HEK293 (cell line): Measurements from ENCODE around the gene LCORL.

Source experiments
- BCL6B ChIP-seq: fragments of 450-650 bp; formaldehyde crosslinking; IDR thresholded peaks from 2 replicates; pipeline ENCODE4 v1.5.1; 2017; ENCODE audit warnings: missing biosample characterization, missing genetic modification characterization
- FEZF1 ChIP-seq: fragments of 450-650 bp; formaldehyde crosslinking; IDR thresholded peaks from 2 replicates; pipeline ENCODE4 v1.5.1; 2016; ENCODE audit warnings: missing biosample characterization, missing genetic modification characterization
- INSM2 ChIP-seq: fragments of 450-650 bp; formaldehyde crosslinking; IDR thresholded peaks from 2 replicates; pipeline ENCODE4 v1.5.1; 2016; ENCODE audit warnings: missing biosample characterization, missing genetic modification characterization
- KLF16 ChIP-seq: fragments of 450-650 bp; formaldehyde crosslinking; IDR thresholded peaks from 2 replicates; pipeline ENCODE4 v1.5.1; 2017; ENCODE audit warnings: missing biosample characterization, missing genetic modification characterization
- MEIS1 ChIP-seq: sonication (generic); formaldehyde crosslinking; IDR thresholded peaks from 2 replicates; pipeline ENCODE4 v1.8.1; 2022; ENCODE audit warnings: missing genetic modification reagents, mild to moderate bottlenecking, borderline replicate concordance
- PATZ1 ChIP-seq: fragments of 450-650 bp; formaldehyde crosslinking; IDR thresholded peaks from 2 replicates; pipeline ENCODE4 v1.5.1; 2016; ENCODE audit warnings: missing biosample characterization, missing genetic modification characterization
- PRDM6 ChIP-seq: fragments of 450-650 bp; formaldehyde crosslinking; IDR thresholded peaks from 2 replicates; pipeline ENCODE4 v1.5.1; 2017; ENCODE audit warnings: missing biosample characterization, missing genetic modification characterization
- SP7 ChIP-seq: fragments of 450-650 bp; formaldehyde crosslinking; IDR thresholded peaks from 2 replicates; pipeline ENCODE4 v1.5.1; 2016; ENCODE audit warnings: missing biosample characterization, missing genetic modification characterization
- ZBTB6 ChIP-seq: fragments of 450-650 bp; formaldehyde crosslinking; IDR thresholded peaks from 2 replicates; pipeline ENCODE4 v1.5.1; 2017; ENCODE audit warnings: missing biosample characterization, missing genetic modification characterization
- ZNF16 ChIP-seq: fragments of 450-650 bp; formaldehyde crosslinking; IDR thresholded peaks from 2 replicates; pipeline ENCODE4 v1.5.1; 2016; ENCODE audit warnings: low read depth, missing biosample characterization, missing genetic modification characterization
- ZNF266 ChIP-seq: fragments of 450-650 bp; formaldehyde crosslinking; IDR thresholded peaks from 2 replicates; pipeline ENCODE4 v1.5.1; 2016; ENCODE audit warnings: missing biosample characterization, missing genetic modification characterization, low read depth
- ZNF362 ChIP-seq: fragments of 450-650 bp; formaldehyde crosslinking; IDR thresholded peaks from 2 replicates; pipeline ENCODE4 v1.5.1; 2016; ENCODE audit warnings: missing biosample characterization, missing genetic modification characterization
- ZNF366 ChIP-seq: fragments of 450-650 bp; formaldehyde crosslinking; conservative IDR thresholded peaks from 2 replicates; pipeline ENCODE4 v1.5.1; 2016; ENCODE audit warnings: missing biosample characterization, missing genetic modification characterization
- ZNF426 ChIP-seq: fragments of 450-650 bp; formaldehyde crosslinking; IDR thresholded peaks from 2 replicates; pipeline ENCODE4 v1.5.1; 2017; ENCODE audit warnings: missing biosample characterization, missing genetic modification characterization, mild to moderate bottlenecking, inconsistent platforms, moderate library complexity
- ZNF473 ChIP-seq: fragments of 450-650 bp; formaldehyde crosslinking; IDR thresholded peaks from 2 replicates; pipeline ENCODE4 v1.5.1; 2017; ENCODE audit warnings: missing biosample characterization, missing genetic modification characterization
- ZNF510 ChIP-seq: fragments of 450-650 bp; formaldehyde crosslinking; IDR thresholded peaks from 2 replicates; pipeline ENCODE4 v1.5.1; 2018; ENCODE audit warnings: mild to moderate bottlenecking, missing genetic modification characterization, missing biosample characterization; ENCODE audit not compliant: insufficient replicate concordance
- ZNF530 ChIP-seq: fragments of 450-650 bp; formaldehyde crosslinking; IDR thresholded peaks from 2 replicates; pipeline ENCODE4 v1.5.1; 2016; ENCODE audit warnings: low read depth, missing biosample characterization, missing genetic modification characterization
- ZNF561 ChIP-seq: fragments of 450-650 bp; IDR thresholded peaks from 2 replicates; pipeline ENCODE4 v1.5.1; 2018; ENCODE audit warnings: missing biosample characterization, missing genetic modification characterization, borderline replicate concordance
- ZNF600 ChIP-seq: fragments of 450-650 bp; formaldehyde crosslinking; IDR thresholded peaks from 2 replicates; pipeline ENCODE4 v1.5.1; 2016; ENCODE audit warnings: missing biosample characterization, missing genetic modification characterization
- ZNF623 ChIP-seq: fragments of 450-650 bp; formaldehyde crosslinking; IDR thresholded peaks from 2 replicates; pipeline ENCODE4 v1.5.1; 2016; ENCODE audit warnings: missing biosample characterization, missing genetic modification characterization
- ZNF639 ChIP-seq: fragments of 450-650 bp; formaldehyde crosslinking; IDR thresholded peaks from 2 replicates; pipeline ENCODE4 v1.5.1; 2016; ENCODE audit warnings: missing biosample characterization, missing genetic modification characterization
- ZNF658 ChIP-seq: fragments of 450-650 bp; formaldehyde crosslinking; IDR thresholded peaks from 2 replicates; pipeline ENCODE4; 2016; ENCODE audit warnings: missing biosample characterization, missing genetic modification characterization
- ZNF692 ChIP-seq: fragments of 450-650 bp; formaldehyde crosslinking; IDR thresholded peaks from 2 replicates; pipeline ENCODE4 v1.5.1; 2016; ENCODE audit warnings: missing biosample characterization, missing genetic modification characterization

LCORL gene

GRCh38 chr4:18020671-18021469 is 685 bp downstream of the LCORL start (continued):
- TF ChIP-seq PRDM6 (tag by site-specific recombination): no peak
- peak; percentile 60 for TF ChIP-seq ZNF366 (tag by site-specific recombination)
- peak; percentile 88 for TF ChIP-seq ZNF692
- no peak for TF ChIP-seq BCL6B (tag by site-specific recombination)
- TF ChIP-seq SP7 (tag by site-specific recombination): peak; percentile 35; the same call in 1 of the 2 replicates
- TF ChIP-seq ZNF639 (tag by site-specific recombination): peak; percentile 46; the same call in 1 of the 2 replicates
- TF ChIP-seq KLF16 (tag by site-specific recombination): 0 out of 2 replicates have a peak, but pooled peaks have one; percentile 47
- no peak for TF ChIP-seq ZNF510 (tag by site-specific recombination)
- no peak for TF ChIP-seq ZNF658
- peak; percentile 88 for TF ChIP-seq PATZ1 (tag by site-specific recombination)
- no peak for TF ChIP-seq ZNF561 (tag by site-specific recombination)
- TF ChIP-seq ZNF16 (tag by site-specific recombination): no peak
- TF ChIP-seq ZNF530: no peak
- no peak for TF ChIP-seq ZNF473 (tag by site-specific recombination)
- no peak for TF ChIP-seq ZNF426 (tag by site-specific recombination)
- no peak for TF ChIP-seq ZNF623 (tag by site-specific recombination)
- no peak for TF ChIP-seq INSM2 (tag by site-specific recombination)
- peak; percentile 75; the same call in 1 of the 2 replicates for TF ChIP-seq ZNF600 (tag by site-specific recombination)
- TF ChIP-seq ZNF266 (tag by site-specific recombination): no peak
- TF ChIP-seq ZNF362 (tag by site-specific recombination): no peak
- no peak for TF ChIP-seq MEIS1 (CRISPR knock-in tag)
- no peak for TF ChIP-seq FEZF1 (tag by site-specific recombination)
- no peak for TF ChIP-seq ZBTB6
